NCI-H1092 (cell line): ENCODE data around the gene NUP85.
"Not testable (repeated sequence)": the region's sequence is repeated elsewhere in the genome, so short reads cannot be mapped to it uniquely, and the experiment has no call there.

ENCODE experiments used
- DNase-seq: peaks from one replicate; lab custom pipeline; 2025; lab: John Stamatoyannopoulos, UW

Gene NUP85

GRCh38 chr17:75267411-75268232 lies 62.1 kb downstream of the NUP85 start:
- DNase-seq: no peak

- no peak for DNase-seq
Observed at GRCh38 chr17:75269844-75270217, 64.4 kb downstream of the NUP85 start.

GRCh38 chr17:75270218-75270965 lies 64.9 kb downstream of the NUP85 start:
- peak; percentile 22 for DNase-seq

- DNase-seq: no peak
Observed at GRCh38 chr17:75270966-75271232, 65.4 kb downstream of the NUP85 start, which contains the start of gene MIF4GD. TSS of gene MIF4GD (minus strand) at chr17:75271231. CDS start at chr17:75270195, 1,036 bp downstream.

DNA sequence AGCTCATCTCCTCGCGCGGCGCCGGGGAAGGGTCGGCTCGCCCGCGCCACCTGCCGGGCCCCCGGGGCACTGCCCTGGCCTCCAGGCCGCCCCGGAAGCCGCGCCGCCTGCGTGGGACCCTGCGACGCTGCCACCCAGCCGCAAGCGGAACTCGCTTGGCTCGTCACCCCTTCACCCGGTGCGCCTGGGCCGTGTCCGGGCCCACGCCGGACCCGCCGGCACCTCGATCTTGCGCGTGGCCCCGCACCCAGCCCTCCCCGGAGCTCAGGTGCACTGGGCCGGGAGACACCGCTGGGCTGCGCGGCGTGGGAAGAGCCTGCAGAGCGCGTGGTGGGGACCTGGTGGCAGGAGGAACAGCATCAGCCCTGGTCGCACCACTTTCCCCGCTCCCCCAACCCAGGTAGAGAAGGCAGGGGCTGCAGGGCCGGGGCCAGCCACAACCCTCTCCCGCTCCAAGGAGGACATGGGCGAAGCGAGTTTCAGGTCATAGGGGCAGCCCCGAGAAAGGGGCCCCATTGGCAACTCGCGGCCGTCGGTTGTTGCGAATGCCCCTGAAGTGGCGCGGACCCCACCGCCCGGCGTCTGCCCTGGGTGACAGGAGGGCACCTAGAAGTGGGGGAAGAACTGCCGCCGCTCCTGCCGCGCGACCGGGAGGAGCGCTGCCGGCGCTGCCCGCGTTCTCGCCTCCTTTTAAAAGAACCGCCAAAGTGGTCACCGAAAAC lies 65.9 kb downstream of the NUP85 start:
- DNase-seq: peak; percentile 63

- no peak for DNase-seq
Observed at GRCh38 chr17:75271955-75272847, 66.7 kb downstream of the NUP85 start.

DNA sequence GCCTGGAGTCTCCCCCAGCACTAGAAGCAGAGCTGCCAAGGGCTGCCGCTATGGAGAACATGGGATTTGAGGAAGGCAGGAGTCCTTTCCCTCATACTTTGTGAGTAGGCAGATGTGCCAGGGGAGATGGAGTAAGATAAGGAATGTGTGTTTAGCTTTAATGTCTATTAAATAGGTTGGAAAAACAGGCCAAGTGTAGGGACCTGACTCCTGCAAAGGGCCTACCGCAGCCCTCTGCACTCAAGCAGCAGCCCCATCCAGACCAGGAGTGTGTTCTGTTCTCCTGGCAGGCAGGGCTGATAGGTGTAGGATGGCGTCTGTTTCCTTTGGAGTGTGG lies 67.3 kb downstream of the NUP85 start:
- no peak for DNase-seq

GRCh38 chr17:75273977-75274708 lies 68.7 kb downstream of the NUP85 start:
- no peak for DNase-seq

DNA sequence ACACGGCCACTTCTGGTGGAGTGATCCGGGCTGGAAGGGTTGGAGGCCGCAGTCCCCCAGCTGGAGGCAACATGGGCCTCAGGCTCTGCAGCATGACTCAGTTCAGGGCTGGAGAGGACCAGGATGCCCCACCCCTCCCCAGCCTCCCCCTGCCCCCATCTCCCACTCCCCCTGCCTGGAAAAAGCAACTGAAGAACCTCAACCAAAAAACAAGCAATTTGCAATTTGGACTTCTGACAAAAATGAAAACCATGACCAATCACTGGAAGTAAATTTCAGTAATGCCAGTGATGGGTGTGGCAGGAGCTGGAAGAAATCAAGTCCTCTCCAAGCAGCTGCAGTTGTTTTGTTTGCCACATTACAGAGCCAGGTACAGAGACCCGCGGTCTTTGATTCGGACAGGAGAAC lies 72.2 kb downstream of the NUP85 start:
- no peak for DNase-seq

DNA sequence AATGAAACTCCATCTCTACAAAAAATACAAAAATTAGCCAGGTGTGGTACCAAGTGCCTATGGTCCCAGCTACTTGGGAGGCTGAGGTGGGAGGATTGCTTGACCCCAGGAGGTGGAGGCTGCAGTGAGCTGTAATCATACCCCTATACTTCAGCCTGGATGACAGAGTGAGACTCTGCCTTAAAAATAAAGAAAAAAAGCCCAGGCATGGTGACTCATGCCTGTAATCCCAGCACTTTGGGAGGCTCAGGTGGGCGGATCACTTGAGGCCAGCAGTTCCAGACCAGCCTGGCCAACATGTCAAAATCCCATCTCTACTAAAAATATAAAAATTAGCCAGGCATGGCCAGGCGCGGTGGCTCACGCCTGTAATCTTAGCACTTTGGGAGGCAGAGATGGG lies 74.7 kb downstream of the NUP85 start:
- DNase-seq: not testable (repeated sequence)

- DNase-seq: no peak
Observed at GRCh38 chr17:75285123-75285522, 79.6 kb downstream of the NUP85 start.
